WTC11 (cell line): ENCODE results near the gene FANCM. TPM values are rescaled to one million over a fixed set of nuclear protein-coding genes. Genes with fewer than 3 reads are reported as not detected.

ENCODE experiments used
- ATAC-seq: fragments of 200-7000 bp; cut with Tn5 transposase; 2 replicates; pipeline ENCODE4 v1.10.0; 2021; ENCODE audit warnings: mild to moderate bottlenecking, moderate library complexity
- CTCF ChIA-PET: fragments of 300-600 bp; sonication (Branson Sonifier 250); formaldehyde crosslinking; loops from one replicate; lab custom pipeline; 2021; ENCODE audit warnings: antibody characterized with exemption; lab: Charles Lee
- POLR2A ChIA-PET: fragments of 350-600 bp; sonication (Branson Sonifier 250); formaldehyde crosslinking; loops from one replicate; lab custom pipeline; 2021; ENCODE audit warnings: antibody characterized with exemption; lab: Charles Lee
- DNase-seq: peaks from one replicate; pipeline ENCODE4 v3.0.0; 2021; ENCODE audit warnings: low spot score
- H3K27ac Mint-ChIP-seq: 2 replicates; pipeline ENCODE4 v1.8.0; 2021; ENCODE audit warnings: mixed read lengths
- H3K27me3 Mint-ChIP-seq: 2 replicates; pipeline ENCODE4 v1.8.0; 2021; ENCODE audit warnings: low read depth, mild to moderate bottlenecking, moderate library complexity, mixed read lengths
- H3K36me3 Mint-ChIP-seq: 2 replicates; pipeline ENCODE4 v1.8.0; 2021; ENCODE audit warnings: mixed read lengths
- H3K4me1 Mint-ChIP-seq: 2 replicates; pipeline ENCODE4 v1.8.0; 2022; ENCODE audit warnings: mixed read lengths
- H3K4me3 Mint-ChIP-seq: 2 replicates; pipeline ENCODE4 v1.8.0; 2021; ENCODE audit warnings: mild to moderate bottlenecking, moderate library complexity, mixed read lengths
- H3K9me3 Mint-ChIP-seq: 2 replicates; pipeline ENCODE4 v1.8.0; 2021; ENCODE audit warnings: mixed read lengths
- EMX1 ChIP-seq: fragments of 250-450 bp; sonication (Bioruptor Pico); IDR thresholded peaks from 2 replicates; pipeline ENCODE4 v1.8.0; 2021; ENCODE audit warnings: mild to moderate bottlenecking
- ESRRA ChIP-seq: sonication (generic); formaldehyde crosslinking; IDR thresholded peaks from 2 replicates; pipeline ENCODE4 v1.8.1; 2022; ENCODE audit warnings: mild to moderate bottlenecking, missing genetic modification reagents, borderline replicate concordance
- FOXJ3 ChIP-seq: sonication (generic); formaldehyde crosslinking; IDR thresholded peaks from 2 replicates; pipeline ENCODE4 v1.9.0; 2021; ENCODE audit warnings: missing genetic modification reagents, mild to moderate bottlenecking, borderline replicate concordance
- GABPB1 ChIP-seq: sonication (generic); formaldehyde crosslinking; IDR thresholded peaks from 2 replicates; pipeline ENCODE4 v1.8.1; 2023; ENCODE audit warnings: mild to moderate bottlenecking, missing genetic modification reagents
- NFATC4 ChIP-seq: fragments of 250-450 bp; sonication (Bioruptor Pico); IDR thresholded peaks from 2 replicates; pipeline ENCODE4 v1.9.0; 2021; ENCODE audit warnings: mild to moderate bottlenecking
- NFE2L1 ChIP-seq: sonication (generic); formaldehyde crosslinking; IDR thresholded peaks from 2 replicates; pipeline ENCODE4 v1.8.1; 2023; ENCODE audit warnings: missing genetic modification reagents
- NFYB ChIP-seq: sonication (generic); formaldehyde crosslinking; conservative IDR thresholded peaks from 2 replicates; pipeline ENCODE4 v1.8.0; 2022; ENCODE audit warnings: low read depth, missing genetic modification reagents
- NR3C1 ChIP-seq: sonication (generic); formaldehyde crosslinking; conservative IDR thresholded peaks from 2 replicates; pipeline ENCODE4 v1.8.1; 2023; ENCODE audit warnings: low read depth, mild to moderate bottlenecking, missing genetic modification reagents
- RELA ChIP-seq: sonication (generic); formaldehyde crosslinking; IDR thresholded peaks from 2 replicates; pipeline ENCODE4 v1.8.1; 2022; ENCODE audit warnings: missing genetic modification reagents, mild to moderate bottlenecking, borderline replicate concordance
- total RNA-seq: library from RNA; stranded (reverse); gene quantifications from 3 replicates; pipeline ENCODE4 v1.2.3, GENCODE V29; 2021
- TF ChIP-seq, protein P1 (sequence below): sonication (generic); formaldehyde crosslinking; IDR thresholded peaks from 2 replicates; pipeline ENCODE4 v1.8.0; 2022; ENCODE audit warnings: missing genetic modification reagents
- TF ChIP-seq, protein P2 (sequence below): sonication (generic); formaldehyde crosslinking; IDR thresholded peaks from 2 replicates; pipeline ENCODE4 v1.8.0; 2023; ENCODE audit warnings: missing genetic modification reagents
- TF ChIP-seq, protein P3 (sequence below): sonication (generic); formaldehyde crosslinking; IDR thresholded peaks from 2 replicates; pipeline ENCODE4 v1.8.1; 2023; ENCODE audit warnings: mild to moderate bottlenecking, moderate library complexity, missing genetic modification reagents
- TF ChIP-seq, protein P4 (sequence below): fragments of 250-450 bp; sonication (Bioruptor Pico); IDR thresholded peaks from 2 replicates; pipeline ENCODE4 v1.8.0; 2021; ENCODE audit warnings: mild to moderate bottlenecking
- TF ChIP-seq, protein P5 (sequence below): fragments of 200-600 bp; IDR thresholded peaks from 2 replicates; pipeline ENCODE4 v1.8.0; 2022; ENCODE audit warnings: antibody characterized with exemption

Gene FANCM
- total RNA-seq, 1 experiment from 2014 or later, result 12.9 TPM

DNA sequence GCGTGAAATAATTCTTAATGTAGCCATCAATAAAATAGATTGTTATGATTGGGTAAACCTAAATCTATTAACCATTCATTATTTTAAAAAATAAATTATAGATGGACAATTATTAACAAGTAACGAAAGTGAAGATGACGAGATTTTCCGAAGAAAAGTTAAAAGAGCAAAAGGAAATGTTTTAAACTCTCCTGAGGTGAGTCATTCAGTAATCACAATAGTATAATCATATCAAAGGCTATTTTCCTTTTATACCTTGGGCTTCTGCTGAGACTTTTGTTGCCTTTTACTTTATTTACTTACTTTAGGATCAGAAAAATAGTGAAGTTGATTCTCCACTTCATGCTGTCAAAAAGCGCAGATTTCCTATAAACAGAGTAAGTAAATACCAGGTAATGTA lies 45.6 kb downstream of the FANCM start (continued):
- TF ChIP-seq, protein P1, sequence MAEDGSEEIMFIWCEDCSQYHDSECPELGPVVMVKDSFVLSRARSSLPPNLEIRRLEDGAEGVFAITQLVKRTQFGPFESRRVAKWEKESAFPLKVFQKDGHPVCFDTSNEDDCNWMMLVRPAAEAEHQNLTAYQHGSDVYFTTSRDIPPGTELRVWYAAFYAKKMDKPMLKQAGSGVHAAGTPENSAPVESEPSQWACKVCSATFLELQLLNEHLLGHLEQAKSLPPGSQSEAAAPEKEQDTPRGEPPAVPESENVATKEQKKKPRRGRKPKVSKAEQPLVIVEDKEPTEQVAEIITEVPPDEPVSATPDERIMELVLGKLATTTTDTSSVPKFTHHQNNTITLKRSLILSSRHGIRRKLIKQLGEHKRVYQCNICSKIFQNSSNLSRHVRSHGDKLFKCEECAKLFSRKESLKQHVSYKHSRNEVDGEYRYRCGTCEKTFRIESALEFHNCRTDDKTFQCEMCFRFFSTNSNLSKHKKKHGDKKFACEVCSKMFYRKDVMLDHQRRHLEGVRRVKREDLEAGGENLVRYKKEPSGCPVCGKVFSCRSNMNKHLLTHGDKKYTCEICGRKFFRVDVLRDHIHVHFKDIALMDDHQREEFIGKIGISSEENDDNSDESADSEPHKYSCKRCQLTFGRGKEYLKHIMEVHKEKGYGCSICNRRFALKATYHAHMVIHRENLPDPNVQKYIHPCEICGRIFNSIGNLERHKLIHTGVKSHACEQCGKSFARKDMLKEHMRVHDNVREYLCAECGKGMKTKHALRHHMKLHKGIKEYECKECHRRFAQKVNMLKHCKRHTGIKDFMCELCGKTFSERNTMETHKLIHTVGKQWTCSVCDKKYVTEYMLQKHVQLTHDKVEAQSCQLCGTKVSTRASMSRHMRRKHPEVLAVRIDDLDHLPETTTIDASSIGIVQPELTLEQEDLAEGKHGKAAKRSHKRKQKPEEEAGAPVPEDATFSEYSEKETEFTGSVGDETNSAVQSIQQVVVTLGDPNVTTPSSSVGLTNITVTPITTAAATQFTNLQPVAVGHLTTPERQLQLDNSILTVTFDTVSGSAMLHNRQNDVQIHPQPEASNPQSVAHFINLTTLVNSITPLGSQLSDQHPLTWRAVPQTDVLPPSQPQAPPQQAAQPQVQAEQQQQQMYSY (CRISPR knock-in tag), result no peak
- TF ChIP-seq, protein P2, sequence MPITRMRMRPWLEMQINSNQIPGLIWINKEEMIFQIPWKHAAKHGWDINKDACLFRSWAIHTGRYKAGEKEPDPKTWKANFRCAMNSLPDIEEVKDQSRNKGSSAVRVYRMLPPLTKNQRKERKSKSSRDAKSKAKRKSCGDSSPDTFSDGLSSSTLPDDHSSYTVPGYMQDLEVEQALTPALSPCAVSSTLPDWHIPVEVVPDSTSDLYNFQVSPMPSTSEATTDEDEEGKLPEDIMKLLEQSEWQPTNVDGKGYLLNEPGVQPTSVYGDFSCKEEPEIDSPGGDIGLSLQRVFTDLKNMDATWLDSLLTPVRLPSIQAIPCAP (CRISPR knock-in tag), result no peak
- TF ChIP-seq NFE2L1 (no peak), ESRRA (CRISPR knock-in tag) (no peak), GABPB1 (CRISPR knock-in tag) (no peak), FOXJ3 (CRISPR knock-in tag) (no peak), NFYB (CRISPR knock-in tag) (no peak), RELA (CRISPR knock-in tag) (no peak), EMX1 (no peak)
- TF ChIP-seq, protein P3, sequence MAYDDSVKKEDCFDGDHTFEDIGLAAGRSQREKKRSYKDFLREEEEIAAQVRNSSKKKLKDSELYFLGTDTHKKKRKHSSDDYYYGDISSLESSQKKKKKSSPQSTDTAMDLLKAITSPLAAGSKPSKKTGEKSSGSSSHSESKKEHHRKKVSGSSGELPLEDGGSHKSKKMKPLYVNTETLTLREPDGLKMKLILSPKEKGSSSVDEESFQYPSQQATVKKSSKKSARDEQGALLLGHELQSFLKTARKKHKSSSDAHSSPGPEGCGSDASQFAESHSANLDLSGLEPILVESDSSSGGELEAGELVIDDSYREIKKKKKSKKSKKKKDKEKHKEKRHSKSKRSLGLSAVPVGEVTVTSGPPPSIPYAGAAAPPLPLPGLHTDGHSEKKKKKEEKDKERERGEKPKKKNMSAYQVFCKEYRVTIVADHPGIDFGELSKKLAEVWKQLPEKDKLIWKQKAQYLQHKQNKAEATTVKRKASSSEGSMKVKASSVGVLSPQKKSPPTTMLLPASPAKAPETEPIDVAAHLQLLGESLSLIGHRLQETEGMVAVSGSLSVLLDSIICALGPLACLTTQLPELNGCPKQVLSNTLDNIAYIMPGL (CRISPR knock-in tag), result no peak
- TF ChIP-seq, protein P4, sequence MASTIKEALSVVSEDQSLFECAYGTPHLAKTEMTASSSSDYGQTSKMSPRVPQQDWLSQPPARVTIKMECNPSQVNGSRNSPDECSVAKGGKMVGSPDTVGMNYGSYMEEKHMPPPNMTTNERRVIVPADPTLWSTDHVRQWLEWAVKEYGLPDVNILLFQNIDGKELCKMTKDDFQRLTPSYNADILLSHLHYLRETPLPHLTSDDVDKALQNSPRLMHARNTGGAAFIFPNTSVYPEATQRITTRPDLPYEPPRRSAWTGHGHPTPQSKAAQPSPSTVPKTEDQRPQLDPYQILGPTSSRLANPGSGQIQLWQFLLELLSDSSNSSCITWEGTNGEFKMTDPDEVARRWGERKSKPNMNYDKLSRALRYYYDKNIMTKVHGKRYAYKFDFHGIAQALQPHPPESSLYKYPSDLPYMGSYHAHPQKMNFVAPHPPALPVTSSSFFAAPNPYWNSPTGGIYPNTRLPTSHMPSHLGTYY (CRISPR knock-in tag), result no peak

DNA sequence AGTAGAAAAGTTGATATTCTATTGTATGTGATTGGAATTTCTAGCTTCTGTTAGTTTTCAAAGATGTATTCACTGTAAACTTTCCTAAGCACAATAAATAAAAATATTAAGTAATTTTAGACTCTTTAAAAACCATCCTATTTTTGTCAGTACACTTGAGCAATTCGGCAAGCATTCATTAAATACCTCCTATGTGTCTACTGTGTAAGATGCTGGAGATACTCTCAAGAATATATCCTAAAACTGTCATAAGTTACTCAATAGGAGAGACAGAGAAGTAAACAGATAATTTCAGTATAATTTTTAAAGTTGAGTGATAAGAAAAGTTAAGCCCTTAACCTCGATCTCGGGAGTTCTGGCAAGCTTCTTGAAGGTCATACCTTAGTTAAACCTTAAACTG lies 46.1 kb downstream of the FANCM start:
- Mint-ChIP-seq H3K4me1 (0 out of 2 replicates have a peak, but pooled peaks cover 2% of the 10 kb centered on the region), H3K4me3 (no peak overlapping the region), H3K27ac (no peak overlapping the region; the same call in 1 of the 2 replicates), H3K9me3 (no peaks in the 10 kb centered on the region), H3K27me3 (no peaks in the 10 kb centered on the region), H3K36me3 (no peaks in the 10 kb centered on the region)
- CTCF ChIA-PET, result no interaction called here
- POLR2A ChIA-PET, result no interaction called here
- TF ChIP-seq NFATC4 (CRISPR knock-in tag), result no peak
- DNase-seq (no peak), ATAC-seq (no peak)

DNA sequence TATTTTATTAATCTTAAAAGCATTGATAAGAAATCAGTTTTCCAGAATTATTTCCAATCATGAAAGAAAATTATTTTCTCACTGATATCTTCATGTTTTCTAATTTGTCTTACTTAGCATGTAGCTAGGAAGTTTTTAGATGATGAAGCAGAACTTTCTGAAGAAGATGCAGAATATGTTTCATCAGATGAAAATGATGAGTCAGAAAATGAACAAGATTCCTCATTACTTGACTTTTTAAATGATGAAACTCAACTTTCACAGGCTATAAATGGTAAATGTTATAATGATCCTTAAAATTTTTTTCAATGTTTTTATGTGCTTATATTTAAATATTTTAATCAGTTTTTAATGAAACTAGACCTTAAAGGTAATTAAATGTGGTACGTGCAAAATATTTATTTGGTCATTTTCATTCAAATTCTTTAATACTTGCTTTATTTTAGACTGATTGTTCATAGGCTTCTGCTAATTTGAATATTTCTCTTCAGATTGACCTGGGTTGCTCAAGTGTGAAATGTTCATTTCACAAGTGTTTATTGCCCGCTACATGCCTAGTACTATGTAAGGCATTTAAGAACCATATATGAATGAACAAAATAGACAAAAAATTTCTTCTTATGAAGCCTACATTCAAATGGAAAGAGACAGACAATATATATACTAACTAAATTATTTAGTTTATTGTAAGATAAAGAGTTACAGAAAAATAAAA lies 49.5 kb downstream of the FANCM start:
- 0 out of 2 replicates have a peak, but pooled peaks cover 2% of the 10 kb centered on the region for H3K4me1 Mint-ChIP-seq
- ChIA-PET CTCF (no interaction called here), POLR2A (no interaction called here)
- H3K9me3 Mint-ChIP-seq, result no peaks in the 10 kb centered on the region
- TF ChIP-seq NR3C1 (CRISPR knock-in tag), result no peak
- TF ChIP-seq, protein P5, sequence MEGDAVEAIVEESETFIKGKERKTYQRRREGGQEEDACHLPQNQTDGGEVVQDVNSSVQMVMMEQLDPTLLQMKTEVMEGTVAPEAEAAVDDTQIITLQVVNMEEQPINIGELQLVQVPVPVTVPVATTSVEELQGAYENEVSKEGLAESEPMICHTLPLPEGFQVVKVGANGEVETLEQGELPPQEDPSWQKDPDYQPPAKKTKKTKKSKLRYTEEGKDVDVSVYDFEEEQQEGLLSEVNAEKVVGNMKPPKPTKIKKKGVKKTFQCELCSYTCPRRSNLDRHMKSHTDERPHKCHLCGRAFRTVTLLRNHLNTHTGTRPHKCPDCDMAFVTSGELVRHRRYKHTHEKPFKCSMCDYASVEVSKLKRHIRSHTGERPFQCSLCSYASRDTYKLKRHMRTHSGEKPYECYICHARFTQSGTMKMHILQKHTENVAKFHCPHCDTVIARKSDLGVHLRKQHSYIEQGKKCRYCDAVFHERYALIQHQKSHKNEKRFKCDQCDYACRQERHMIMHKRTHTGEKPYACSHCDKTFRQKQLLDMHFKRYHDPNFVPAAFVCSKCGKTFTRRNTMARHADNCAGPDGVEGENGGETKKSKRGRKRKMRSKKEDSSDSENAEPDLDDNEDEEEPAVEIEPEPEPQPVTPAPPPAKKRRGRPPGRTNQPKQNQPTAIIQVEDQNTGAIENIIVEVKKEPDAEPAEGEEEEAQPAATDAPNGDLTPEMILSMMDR, result no peak
- no peak overlapping the region for H3K27ac Mint-ChIP-seq
- no peaks in the 10 kb centered on the region for H3K27me3 Mint-ChIP-seq
- H3K36me3 Mint-ChIP-seq, result peaks cover 14% of the 10 kb centered on the region
- H3K4me3 Mint-ChIP-seq, result no peak overlapping the region
- DNase-seq (no peak), ATAC-seq (no peak)
